NCI-H748 (cell line): ENCODE data around the gene NRSN2.
A peak's percentile ranks its signal among the peaks of the same experiment; 100 is the strongest.
"Not testable (repeated sequence)": the region's sequence is repeated elsewhere in the genome, so short reads cannot be mapped to it uniquely, and the experiment has no call there.

ENCODE experiments used
- DNase-seq: peaks from one replicate; lab custom pipeline; 2025; ENCODE audit not compliant: unreplicated experiment; lab: John Stamatoyannopoulos, UW

Gene NRSN2

DNA sequence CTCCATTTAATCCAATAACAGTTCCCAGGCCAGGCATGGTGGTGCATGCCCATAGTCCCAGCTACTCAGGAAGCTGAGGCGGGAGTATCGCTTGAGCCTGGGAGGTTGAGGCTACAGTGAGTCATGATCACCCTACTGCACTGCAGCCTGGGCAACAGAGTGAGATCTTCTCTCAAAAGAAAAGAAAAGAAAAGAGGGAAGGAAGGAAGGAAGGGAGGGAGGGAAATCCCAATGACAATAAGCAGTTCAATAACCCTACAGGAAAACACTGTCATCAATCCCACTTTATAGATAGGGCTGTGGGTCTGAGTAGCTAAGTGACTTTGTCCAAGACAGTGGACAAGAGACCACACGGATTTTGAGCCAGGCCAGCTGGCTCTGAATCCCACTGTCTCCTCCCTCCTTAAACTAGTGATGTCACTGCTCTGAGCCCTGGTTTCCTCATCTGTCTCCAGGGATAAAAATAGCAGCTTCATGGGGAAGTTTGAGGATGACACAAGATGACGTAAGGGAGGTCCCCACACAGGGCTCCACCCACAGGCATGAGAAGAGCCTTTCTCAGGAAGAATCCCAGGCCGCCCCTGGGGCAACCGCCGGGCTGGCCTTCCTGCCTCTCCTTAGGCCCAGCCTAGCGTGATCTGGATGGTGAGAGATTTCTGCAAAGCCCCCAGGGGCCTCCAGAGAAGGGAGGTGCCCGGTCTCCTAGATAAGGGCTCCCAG lies 26.4 kb downstream of the NRSN2 start:
- DNase-seq, result no peak

DNA sequence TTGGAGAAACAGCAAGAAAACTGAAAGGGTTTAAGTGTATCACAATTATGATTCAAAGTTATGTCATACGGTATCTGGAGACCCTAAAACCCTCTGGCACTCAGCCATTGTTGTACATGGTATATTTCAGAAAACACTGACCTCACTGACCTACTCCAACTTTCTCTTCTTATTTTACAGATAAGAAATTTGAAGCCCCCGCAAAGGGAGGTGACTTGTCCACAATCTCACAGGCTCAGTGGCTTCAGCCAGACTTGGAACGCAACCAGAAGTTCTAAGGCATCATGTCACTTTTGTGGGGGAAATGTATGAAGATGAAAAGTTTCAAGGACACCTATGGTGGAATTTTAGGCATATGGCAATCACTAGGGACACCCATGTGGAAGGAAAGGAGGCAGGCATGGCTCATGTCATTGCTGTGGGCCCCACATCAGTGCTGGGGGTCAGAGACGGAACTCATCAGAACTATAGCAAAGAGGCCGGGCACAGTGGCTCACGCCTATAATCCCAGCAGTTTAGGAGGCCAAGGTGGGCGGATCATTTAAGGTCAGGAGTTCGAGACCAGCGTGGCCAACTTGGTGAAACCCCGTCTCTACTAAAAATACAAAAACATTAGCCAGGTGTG lies 28.5 kb downstream of the NRSN2 start:
- DNase-seq, result no peak

- no peak for DNase-seq
Observed at GRCh38 chr20:376089-376488, 29.2 kb downstream of the NRSN2 start.

GRCh38 chr20:376750-377149 lies 29.8 kb downstream of the NRSN2 start:
- DNase-seq, result no peak

GRCh38 chr20:377578-377977 lies 30.7 kb downstream of the NRSN2 start:
- DNase-seq, result not testable (repeated sequence)

- DNase-seq, result peak; percentile 31
Observed at GRCh38 chr20:378961-379336, 32.0 kb downstream of the NRSN2 start.

DNA sequence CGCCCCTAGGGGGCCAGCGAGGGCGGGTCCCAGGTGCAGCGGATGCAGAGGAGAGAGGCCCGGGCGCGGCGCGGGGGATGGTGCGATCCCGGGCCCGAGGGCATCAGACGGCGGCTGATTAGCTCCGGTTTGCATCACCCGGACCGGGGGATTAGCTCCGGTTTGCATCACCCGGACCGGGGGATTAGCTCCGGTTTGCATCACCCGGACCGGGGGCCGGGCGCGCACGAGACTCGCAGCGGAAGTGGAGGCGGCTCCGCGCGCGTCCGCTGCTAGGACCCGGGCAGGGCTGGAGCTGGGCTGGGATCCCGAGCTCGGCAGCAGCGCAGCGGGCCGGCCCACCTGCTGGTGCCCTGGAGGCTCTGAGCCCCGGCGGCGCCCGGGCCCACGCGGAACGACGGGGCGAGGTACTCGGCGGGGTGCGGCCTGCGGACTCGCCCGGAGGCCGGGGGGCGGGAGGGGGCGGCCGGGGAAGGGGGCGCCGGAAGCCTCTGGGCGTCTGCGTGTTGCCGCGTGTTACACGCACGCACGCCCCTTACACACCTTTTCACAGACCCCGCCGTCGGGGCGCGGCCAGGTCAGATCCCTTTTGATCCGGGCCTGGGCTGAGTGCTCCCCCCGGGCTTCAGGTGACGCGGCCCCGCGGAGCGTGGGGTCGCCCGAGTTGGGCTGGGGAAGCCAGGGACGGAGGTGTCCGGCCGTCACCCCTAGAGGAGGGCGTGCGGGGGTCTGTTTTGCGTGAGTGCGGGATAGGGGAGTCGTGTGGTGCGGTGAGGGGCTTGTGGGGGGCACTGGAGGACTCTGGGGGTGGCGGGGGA lies 34.1 kb downstream of the NRSN2 start:
- peak; percentile 81 for DNase-seq

DNA sequence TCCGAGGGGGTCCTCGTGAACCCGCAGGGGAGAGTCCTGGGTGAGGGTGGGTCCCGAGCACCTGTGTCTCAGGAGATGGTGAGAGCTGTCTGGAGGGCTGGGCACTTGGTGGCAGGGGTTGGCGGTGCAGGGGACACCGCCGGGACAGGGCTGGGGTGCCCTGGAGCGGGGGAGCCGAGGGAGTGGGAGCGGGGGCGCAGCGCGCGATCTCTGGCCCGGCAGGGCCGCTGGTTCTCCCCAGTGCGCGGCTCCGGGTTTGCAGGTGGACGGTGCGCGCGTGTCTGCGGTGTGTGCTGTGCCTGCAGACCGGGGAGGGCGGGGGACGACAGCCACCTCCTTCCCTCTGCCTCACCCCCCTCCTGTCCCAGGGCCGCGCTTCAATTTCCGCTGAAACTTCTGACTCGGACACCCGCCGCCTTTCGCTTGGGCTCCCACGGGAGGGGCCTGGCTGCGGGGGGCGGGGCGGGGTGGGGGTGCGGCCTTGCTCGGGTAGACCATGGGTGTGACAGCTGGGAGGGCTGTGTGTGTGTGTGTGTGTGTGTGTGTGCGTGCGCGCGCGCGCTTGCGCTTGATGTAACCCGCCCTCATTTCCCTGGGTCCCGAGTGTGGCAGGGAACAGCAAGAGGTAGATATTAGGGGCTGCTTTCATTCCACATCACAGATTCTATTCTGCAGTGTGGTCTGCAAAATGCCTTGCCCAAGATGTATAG lies 34.8 kb downstream of the NRSN2 start:
- peak; percentile 86 for DNase-seq

DNA sequence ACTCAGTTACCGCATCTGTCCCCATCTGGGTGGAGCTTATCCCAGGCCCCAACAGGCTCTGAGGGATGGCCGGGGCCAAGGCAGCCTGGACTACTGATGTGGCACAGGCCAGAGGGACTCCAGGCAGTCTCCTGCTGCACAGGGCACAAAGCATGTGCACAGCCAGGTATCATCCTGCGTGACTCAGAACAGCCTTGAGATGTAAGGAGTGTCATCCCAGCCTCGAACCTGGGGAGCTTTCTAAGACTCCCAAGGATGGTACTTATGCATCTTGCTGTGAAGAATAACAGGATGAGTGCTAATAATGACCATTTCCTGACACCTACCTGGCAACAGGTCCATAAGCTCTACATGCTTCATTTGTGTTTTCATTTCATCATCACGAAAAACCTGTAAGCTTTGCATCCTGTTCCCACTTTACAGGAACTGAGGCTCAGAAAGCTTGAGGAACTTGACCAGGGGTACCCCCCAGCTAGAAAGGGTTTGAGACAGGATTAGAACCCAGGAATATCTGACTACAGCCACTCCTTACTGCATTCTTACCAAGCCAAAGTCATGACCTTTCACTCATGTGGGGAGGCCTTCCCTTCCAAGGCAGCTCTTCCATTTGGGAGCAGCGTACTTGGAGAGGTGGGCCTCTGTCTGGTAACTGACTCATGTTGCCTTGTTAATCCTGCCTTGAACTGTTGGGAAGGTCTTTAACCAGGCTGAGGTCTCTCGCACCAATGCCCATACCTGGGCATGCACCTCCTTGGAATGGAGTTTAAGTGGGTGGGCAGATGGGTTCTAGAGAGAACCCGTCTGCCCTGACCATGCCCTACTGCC lies 35.6 kb downstream of the NRSN2 start:
- no peak for DNase-seq

GRCh38 chr20:383889-384288 lies 37.0 kb downstream of the NRSN2 start:
- DNase-seq, result no peak

GRCh38 chr20:384723-385122 lies 37.8 kb downstream of the NRSN2 start:
- no peak for DNase-seq

GRCh38 chr20:385448-385847 lies 38.5 kb downstream of the NRSN2 start:
- no peak for DNase-seq

- DNase-seq, result not testable (repeated sequence)
Observed at GRCh38 chr20:386634-387033, 39.7 kb downstream of the NRSN2 start.

DNA sequence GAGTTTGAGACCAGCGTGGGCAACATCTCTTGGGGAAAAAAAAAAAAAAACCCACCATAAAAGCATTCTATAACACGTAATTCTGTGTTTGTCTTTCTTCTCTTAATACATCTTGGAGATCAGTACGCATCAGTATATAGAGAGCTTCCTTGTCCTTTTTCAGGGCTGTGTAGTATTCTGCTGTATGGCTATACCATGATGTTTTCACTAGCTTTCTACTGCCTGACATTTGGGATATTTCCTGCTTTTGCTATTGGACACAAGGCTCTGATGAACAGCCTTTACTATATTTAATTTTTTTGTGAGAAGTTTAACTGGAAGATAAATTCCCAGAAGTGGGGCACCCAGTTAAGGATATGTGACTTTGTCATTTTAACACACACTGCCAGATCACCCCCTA lies 40.6 kb downstream of the NRSN2 start:
- no peak for DNase-seq

DNA sequence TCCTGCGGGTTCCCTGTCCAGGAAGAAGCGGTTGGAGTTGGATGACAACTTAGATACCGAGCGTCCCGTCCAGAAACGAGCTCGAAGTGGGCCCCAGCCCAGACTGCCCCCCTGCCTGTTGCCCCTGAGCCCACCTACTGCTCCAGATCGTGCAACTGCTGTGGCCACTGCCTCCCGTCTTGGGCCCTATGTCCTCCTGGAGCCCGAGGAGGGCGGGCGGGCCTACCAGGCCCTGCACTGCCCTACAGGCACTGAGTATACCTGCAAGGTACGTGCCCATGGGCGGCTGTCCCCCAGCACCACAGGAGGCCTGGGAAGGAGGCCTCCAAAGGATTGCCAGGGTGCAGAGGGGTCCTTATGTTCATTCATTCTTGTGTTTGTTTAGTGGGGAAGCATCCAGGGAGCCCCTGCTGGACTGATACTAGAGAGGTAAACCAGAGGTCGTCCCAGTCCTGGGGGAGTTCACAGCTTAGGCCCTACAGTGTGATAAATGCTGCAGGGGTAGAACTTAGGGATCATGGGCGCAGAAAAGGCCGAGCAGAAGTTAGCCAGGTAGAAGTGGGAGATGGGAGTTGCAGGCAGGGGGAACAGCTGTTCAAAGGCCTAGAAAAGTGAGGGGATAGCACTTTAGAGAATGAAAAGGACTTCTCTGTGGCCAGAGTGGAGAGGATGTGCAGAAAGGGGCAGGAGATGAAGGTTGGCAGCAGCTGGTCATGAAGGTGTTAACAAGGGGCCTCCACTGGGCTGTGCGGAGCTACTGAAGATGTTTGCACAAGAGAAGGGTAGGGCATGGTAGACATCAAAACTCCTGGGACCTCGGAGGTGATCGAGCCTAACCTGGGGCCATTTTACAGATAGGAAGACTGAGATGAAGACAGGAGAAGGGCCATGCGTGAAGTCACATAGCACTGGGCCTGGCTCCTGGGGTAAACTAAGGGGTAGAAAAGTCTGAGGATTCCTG lies 41.4 kb downstream of the NRSN2 start:
- DNase-seq, result no peak

DNA sequence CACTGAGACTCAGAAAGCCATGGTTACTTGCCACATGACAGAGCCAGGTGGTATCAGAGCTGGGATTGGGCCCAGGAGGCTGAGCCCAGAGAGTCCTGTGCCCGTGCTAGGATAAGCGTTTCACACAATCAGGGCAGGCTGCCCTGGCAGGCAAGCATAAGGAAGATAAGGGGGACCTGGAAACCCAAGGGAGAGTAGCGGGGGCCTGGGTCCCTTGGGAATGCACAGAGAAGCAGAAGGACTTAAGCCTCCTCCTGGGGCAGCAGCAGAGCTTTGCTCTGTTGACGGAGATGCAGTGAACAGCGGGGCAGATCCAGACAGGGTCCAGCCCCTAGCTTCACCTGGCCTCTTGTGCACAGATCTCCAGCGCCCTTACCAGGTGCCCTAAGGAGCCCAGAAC lies 42.3 kb downstream of the NRSN2 start:
- no peak for DNase-seq

- no peak for DNase-seq
Observed at GRCh38 chr20:391041-391711, 44.3 kb downstream of the NRSN2 start.

DNA sequence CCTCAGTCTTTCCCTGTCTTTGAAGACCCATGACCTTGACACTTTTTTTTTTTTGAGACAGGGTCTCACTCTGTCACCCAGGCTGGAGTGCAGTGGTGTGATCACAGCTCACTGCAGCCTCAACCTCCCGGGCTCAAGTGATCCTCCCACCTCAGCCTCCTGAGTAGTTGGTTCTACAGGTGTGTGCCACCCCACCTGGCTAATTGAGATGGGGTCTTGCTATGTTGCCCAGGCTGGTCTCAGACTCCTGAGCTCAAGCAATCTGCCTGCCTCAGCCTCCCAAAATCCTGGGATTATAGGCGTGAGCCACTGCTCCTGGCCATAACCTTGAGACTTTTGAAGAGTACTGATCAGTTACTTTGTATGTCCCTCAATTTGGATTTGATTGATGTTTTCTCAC lies 46.4 kb downstream of the NRSN2 start:
- not testable (repeated sequence) for DNase-seq

- no peak for DNase-seq
Observed at GRCh38 chr20:396252-396618, 49.3 kb downstream of the NRSN2 start.
